Fibroblast of lung (primary cell): ENCODE data around the gene TESK1.

Experiments
- CTCF ChIP-seq, 2 donors: IDR thresholded peaks in 1 of 2; conservative IDR thresholded peaks in 1 of 2; 1 replicate in 1 of 2; 2 replicates in 1 of 2; pipeline ENCODE4 v1.5.1; 2011 to 2012; ENCODE audit warnings: low read length in 2 of 2, control low read depth in 1 of 2, inconsistent platforms in 1 of 2, low read depth in 1 of 2, mild to moderate bottlenecking in 1 of 2
- EZH2 ChIP-seq: IDR thresholded peaks from 2 replicates; pipeline ENCODE4 v1.5.1; 2012; ENCODE audit warnings: low read length, control low read depth, mild to moderate bottlenecking; ENCODE audit errors: missing control alignments

DNA sequence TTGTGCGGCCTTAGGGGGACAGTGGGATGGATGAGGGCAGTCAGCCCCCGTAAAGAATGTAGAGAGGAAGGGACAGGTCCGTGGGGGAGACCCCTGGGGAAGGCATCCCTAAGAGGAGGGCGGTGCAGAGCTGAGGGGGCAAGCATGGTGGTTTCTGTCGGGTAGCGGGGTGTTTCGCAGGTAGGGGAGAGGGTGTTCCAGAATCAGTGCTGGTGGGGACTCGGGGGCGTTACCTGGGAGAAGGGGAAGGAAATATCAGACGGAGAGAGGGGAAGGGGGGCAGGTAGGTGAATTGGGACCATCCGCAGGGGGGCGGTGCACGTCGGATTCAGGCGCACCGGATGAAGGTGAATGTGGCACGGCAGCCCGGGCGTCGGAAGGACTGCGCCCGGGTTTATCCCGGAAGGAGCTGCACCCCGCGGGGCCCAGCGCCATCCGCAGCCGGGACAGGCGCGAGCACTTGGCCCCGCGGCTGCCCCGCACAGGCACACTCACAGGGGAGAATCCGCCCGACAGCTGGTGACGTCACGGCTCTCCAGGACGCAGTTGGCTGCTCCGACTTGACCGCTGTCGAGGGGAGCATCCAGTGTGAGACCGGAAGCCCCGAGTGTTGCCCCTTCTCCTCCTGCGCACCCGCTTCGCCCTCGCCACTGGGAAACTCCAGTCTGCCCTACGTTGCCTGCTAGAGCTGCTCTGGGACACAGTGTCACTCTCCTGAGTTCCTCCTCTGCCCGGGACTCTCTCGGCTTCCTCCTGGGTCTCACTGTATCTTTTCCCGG lies 11.8 kb downstream of the TESK1 start:
- TF ChIP-seq CTCF (conservative IDR thresholded peaks at IDR 0.05 in 1 of 2, IDR thresholded peaks at IDR 0.05 in 1 of 2; ENCODE audit: low read depth in 1 of 2, low read length in 2 of 2) = peak in 1 of 2 donors; percentile 4
- no peak for TF ChIP-seq EZH2
